GM19324 (cell line): ENCODE measurements around the gene ZC3H10.
A peak's percentile ranks its signal among the peaks of the same experiment; 100 is the strongest.
"Not testable (repeated sequence)": the region's sequence is repeated elsewhere in the genome, so short reads cannot be mapped to it uniquely, and the experiment has no call there.

ENCODE experiments used
- ATAC-seq: cut with Tn5 transposase; IDR thresholded peaks from one replicate; pipeline ENCODE4 v1.9.1; 2021; ENCODE audit warnings: mild to moderate bottlenecking, moderate library complexity; ENCODE audit not compliant: unreplicated experiment, low FRiP score

Gene ZC3H10

GRCh38 chr12:56101045-56101444, 17.0 kb upstream of the ZC3H10 start:
- no peak for ATAC-seq

GRCh38 chr12:56102683-56103065, 15.4 kb upstream of the ZC3H10 start:
- no peak for ATAC-seq

- ATAC-seq: no peak
Observed at GRCh38 chr12:56103066-56103711, 14.9 kb upstream of the ZC3H10 start.

GRCh38 chr12:56103823-56104108, 14.3 kb upstream of the ZC3H10 start:
- ATAC-seq: no peak

GRCh38 chr12:56104109-56104814, 13.8 kb upstream of the ZC3H10 start, which contains the start of gene PA2G4:
TSS of gene PA2G4 (plus strand) at chr12:56104559. CDS start at chr12:56104738, 179 bp downstream.
- ATAC-seq: peak; percentile 94

- ATAC-seq: peak; percentile 14
Observed at GRCh38 chr12:56104815-56105608, 13.1 kb upstream of the ZC3H10 start.

GRCh38 chr12:56105609-56105902, 12.5 kb upstream of the ZC3H10 start:
- no peak for ATAC-seq

- ATAC-seq: no peak
Observed at GRCh38 chr12:56107242-56107641, 10.8 kb upstream of the ZC3H10 start.

- no peak for ATAC-seq
Observed at GRCh38 chr12:56110571-56110970, 7.5 kb upstream of the ZC3H10 start.

GRCh38 chr12:56114084-56114483, 4.0 kb upstream of the ZC3H10 start:
- no peak for ATAC-seq

GRCh38 chr12:56115329-56115728, 2.7 kb upstream of the ZC3H10 start:
- ATAC-seq: no peak

- ATAC-seq: peak; percentile 46
Observed at GRCh38 chr12:56116267-56117081, 1.6 kb upstream of the ZC3H10 start, which contains the start of gene RPL41. TSS of gene RPL41 (plus strand) at chr12:56116633.

- not testable (repeated sequence) for ATAC-seq
Observed at GRCh38 chr12:56117082-56117706, 872 bp upstream of the ZC3H10 start.

- no peak for ATAC-seq
Observed at GRCh38 chr12:56118688-56119357, 757 bp downstream of the ZC3H10 start.

- ATAC-seq: no peak
Observed at GRCh38 chr12:56119361-56119796, 1.3 kb downstream of the ZC3H10 start.

- no peak for ATAC-seq
Observed at GRCh38 chr12:56120158-56120846, 2.2 kb downstream of the ZC3H10 start.

GRCh38 chr12:56121204-56121870, 3.3 kb downstream of the ZC3H10 start:
- no peak for ATAC-seq

GRCh38 chr12:56122637-56123036, 4.6 kb downstream of the ZC3H10 start:
- ATAC-seq: no peak

- ATAC-seq: no peak
Observed at GRCh38 chr12:56124133-56124532, 6.1 kb downstream of the ZC3H10 start.
